ENCODE data around the gene CARS1.
A peak's percentile ranks its signal among the peaks of the same experiment; 100 is the strongest.

Gene CARS1

GRCh38 chr11:2992997-2993325 is 64.3 kb downstream of the CARS1 start:
- peak overlapping the region; percentile 93 for H3K4me3 Mint-ChIP-seq
- H3K27ac Mint-ChIP-seq = peak overlapping the region; percentile 98
- peaks cover 30% of the 10 kb centered on the region for H3K4me1 Mint-ChIP-seq
- peaks cover 32% of the 10 kb centered on the region for H3K36me3 Mint-ChIP-seq (ENCODE audit: low read depth)
- DNase-seq = no peak
- no peaks in the 10 kb centered on the region for H3K27me3 Mint-ChIP-seq
- ATAC-seq = no peak
- no peaks in the 10 kb centered on the region for H3K9me3 Mint-ChIP-seq

GRCh38 chr11:2992234-2992996 is 64.8 kb downstream of the CARS1 start, which contains the start of gene NAP1L4:
TSS of gene NAP1L4 (minus strand) at chr11:2992329. CDS start at chr11:2979220, 13,109 bp downstream.
- Mint-ChIP-seq H3K27ac (peak within 1 kb of the TSS; percentile 99), H3K4me3 (peak within 1 kb of the TSS; percentile 100), H3K27me3 (no peaks in the 10 kb centered on the region), H3K4me1 (peaks cover 35% of the 10 kb centered on the region), H3K9me3 (no peaks in the 10 kb centered on the region), H3K36me3 (ENCODE audit: low read depth) (peaks cover 35% of the 10 kb centered on the region)
- DNase-seq = peak; percentile 95
- ATAC-seq = peak; percentile 90

GRCh38 chr11:2991452-2992233 is 65.6 kb downstream of the CARS1 start:
- Mint-ChIP-seq H3K27me3 (no peaks in the 10 kb centered on the region), H3K4me3 (peak overlapping the region; percentile 100), H3K36me3 (ENCODE audit: low read depth) (peaks cover 40% of the 10 kb centered on the region), H3K4me1 (peaks cover 42% of the 10 kb centered on the region), H3K9me3 (no peaks in the 10 kb centered on the region), H3K27ac (peak overlapping the region; percentile 99)
- DNase-seq (peak; percentile 61), ATAC-seq (peak; percentile 48)

- peak; percentile 49 for DNase-seq
- H3K36me3 Mint-ChIP-seq (ENCODE audit: low read depth) = peaks cover 40% of the 10 kb centered on the region
- H3K27ac Mint-ChIP-seq = peak overlapping the region; percentile 99
- H3K27me3 Mint-ChIP-seq = no peaks in the 10 kb centered on the region
- H3K4me1 Mint-ChIP-seq = peaks cover 49% of the 10 kb centered on the region
- ATAC-seq = peak; percentile 16
- no peaks in the 10 kb centered on the region for H3K9me3 Mint-ChIP-seq
- peak overlapping the region; percentile 100 for H3K4me3 Mint-ChIP-seq
These were observed 66.4 kb downstream of the CARS1 start for GRCh38 chr11:2990617-2991451.

GRCh38 chr11:2989551-2989950 is 67.7 kb downstream of the CARS1 start:
- Mint-ChIP-seq H3K36me3 (ENCODE audit: low read depth) (peaks cover 43% of the 10 kb centered on the region), H3K9me3 (no peaks in the 10 kb centered on the region), H3K4me1 (peaks cover 59% of the 10 kb centered on the region), H3K27me3 (no peaks in the 10 kb centered on the region), H3K4me3 (peak overlapping the region; percentile 100), H3K27ac (peak overlapping the region; percentile 99)
- no peak for ATAC-seq
- DNase-seq = no peak

- Mint-ChIP-seq H3K36me3 (ENCODE audit: low read depth) (peaks cover 47% of the 10 kb centered on the region), H3K9me3 (no peaks in the 10 kb centered on the region), H3K27me3 (no peaks in the 10 kb centered on the region), H3K4me3 (peak overlapping the region; percentile 100), H3K27ac (peak overlapping the region; percentile 99), H3K4me1 (peaks cover 63% of the 10 kb centered on the region)
- no peak for ATAC-seq
- no peak for DNase-seq
These were observed 68.2 kb downstream of the CARS1 start for GRCh38 chr11:2989006-2989405.

- H3K4me1 Mint-ChIP-seq = peaks cover 71% of the 10 kb centered on the region
- ATAC-seq = no peak
These were observed 69.1 kb downstream of the CARS1 start for GRCh38 chr11:2987881-2988861.

GRCh38 chr11:2983908-2984307 is 73.3 kb downstream of the CARS1 start:
- Mint-ChIP-seq H3K9me3 (no peaks in the 10 kb centered on the region), H3K27ac (peak overlapping the region; percentile 62), H3K4me3 (no peak overlapping the region), H3K36me3 (ENCODE audit: low read depth) (peaks cover 37% of the 10 kb centered on the region), H3K27me3 (no peaks in the 10 kb centered on the region), H3K4me1 (peaks cover 70% of the 10 kb centered on the region)
- no peak for ATAC-seq
- DNase-seq = no peak

More at GRCh38 chr11:2987881-2988861, 69.1 kb downstream of the CARS1 start:
- H3K27me3 Mint-ChIP-seq = no peaks in the 10 kb centered on the region
- no peak for DNase-seq
- no peaks in the 10 kb centered on the region for H3K9me3 Mint-ChIP-seq
- peaks cover 55% of the 10 kb centered on the region for H3K36me3 Mint-ChIP-seq (ENCODE audit: low read depth)
- H3K4me3 Mint-ChIP-seq = peak overlapping the region; percentile 100
- H3K27ac Mint-ChIP-seq = peak overlapping the region; percentile 99

GRCh38 chr11:2982214-2982613 is 75.0 kb downstream of the CARS1 start:
- H3K9me3 Mint-ChIP-seq = no peaks in the 10 kb centered on the region
- no peak overlapping the region for H3K27ac Mint-ChIP-seq
- no peaks in the 10 kb centered on the region for H3K27me3 Mint-ChIP-seq
- DNase-seq (no peak), ATAC-seq (no peak)
- peaks cover 62% of the 10 kb centered on the region for H3K4me1 Mint-ChIP-seq
- no peak overlapping the region for H3K4me3 Mint-ChIP-seq
- H3K36me3 Mint-ChIP-seq (ENCODE audit: low read depth) = peaks cover 39% of the 10 kb centered on the region

GRCh38 chr11:2981130-2981529 is 76.1 kb downstream of the CARS1 start:
- Mint-ChIP-seq H3K36me3 (ENCODE audit: low read depth) (peaks cover 41% of the 10 kb centered on the region), H3K9me3 (no peaks in the 10 kb centered on the region), H3K27me3 (no peaks in the 10 kb centered on the region), H3K4me3 (no peak overlapping the region), H3K4me1 (peaks cover 61% of the 10 kb centered on the region), H3K27ac (no peak overlapping the region)
- DNase-seq = no peak
- ATAC-seq = no peak

GRCh38 chr11:2980168-2980840 is 76.9 kb downstream of the CARS1 start:
- ATAC-seq (no peak), DNase-seq (no peak)
- H3K27ac Mint-ChIP-seq = no peak overlapping the region
- peaks cover 59% of the 10 kb centered on the region for H3K4me1 Mint-ChIP-seq
- peaks cover 47% of the 10 kb centered on the region for H3K36me3 Mint-ChIP-seq (ENCODE audit: low read depth)
- no peak overlapping the region for H3K4me3 Mint-ChIP-seq
- H3K9me3 Mint-ChIP-seq = no peaks in the 10 kb centered on the region
- no peaks in the 10 kb centered on the region for H3K27me3 Mint-ChIP-seq

- peak overlapping the region; percentile 9 for H3K27ac Mint-ChIP-seq
- ATAC-seq (no peak), DNase-seq (no peak)
- H3K36me3 Mint-ChIP-seq (ENCODE audit: low read depth) = peaks cover 55% of the 10 kb centered on the region
- peaks cover 44% of the 10 kb centered on the region for H3K4me1 Mint-ChIP-seq
- H3K27me3 Mint-ChIP-seq = no peaks in the 10 kb centered on the region
- no peaks in the 10 kb centered on the region for H3K9me3 Mint-ChIP-seq
- H3K4me3 Mint-ChIP-seq = no peak overlapping the region
These were observed 80.1 kb downstream of the CARS1 start for GRCh38 chr11:2977113-2977512.
